Measurements from ENCODE around the gene L3MBTL4.

DNA sequence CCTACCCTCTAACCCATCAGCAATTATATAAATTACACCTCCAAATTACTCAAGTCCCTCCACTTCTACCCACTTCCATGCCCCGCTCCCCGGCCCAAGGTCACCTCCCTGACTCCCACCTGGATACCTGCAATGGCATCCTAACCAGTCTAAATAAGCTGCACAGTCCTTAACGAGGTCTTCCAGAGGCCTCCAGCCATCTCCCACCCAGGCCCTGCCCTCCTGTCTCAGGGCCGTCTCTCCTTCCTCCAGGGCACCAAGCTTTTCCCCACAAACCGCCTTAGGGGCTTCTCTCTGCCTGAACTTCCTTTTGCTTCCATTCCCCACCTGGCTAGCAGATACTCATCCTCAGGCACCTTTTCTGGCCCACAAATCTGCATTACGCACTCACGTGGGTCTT is 4.8 kb downstream of the L3MBTL4 start:
- TF ChIP-seq, protein P1, sequence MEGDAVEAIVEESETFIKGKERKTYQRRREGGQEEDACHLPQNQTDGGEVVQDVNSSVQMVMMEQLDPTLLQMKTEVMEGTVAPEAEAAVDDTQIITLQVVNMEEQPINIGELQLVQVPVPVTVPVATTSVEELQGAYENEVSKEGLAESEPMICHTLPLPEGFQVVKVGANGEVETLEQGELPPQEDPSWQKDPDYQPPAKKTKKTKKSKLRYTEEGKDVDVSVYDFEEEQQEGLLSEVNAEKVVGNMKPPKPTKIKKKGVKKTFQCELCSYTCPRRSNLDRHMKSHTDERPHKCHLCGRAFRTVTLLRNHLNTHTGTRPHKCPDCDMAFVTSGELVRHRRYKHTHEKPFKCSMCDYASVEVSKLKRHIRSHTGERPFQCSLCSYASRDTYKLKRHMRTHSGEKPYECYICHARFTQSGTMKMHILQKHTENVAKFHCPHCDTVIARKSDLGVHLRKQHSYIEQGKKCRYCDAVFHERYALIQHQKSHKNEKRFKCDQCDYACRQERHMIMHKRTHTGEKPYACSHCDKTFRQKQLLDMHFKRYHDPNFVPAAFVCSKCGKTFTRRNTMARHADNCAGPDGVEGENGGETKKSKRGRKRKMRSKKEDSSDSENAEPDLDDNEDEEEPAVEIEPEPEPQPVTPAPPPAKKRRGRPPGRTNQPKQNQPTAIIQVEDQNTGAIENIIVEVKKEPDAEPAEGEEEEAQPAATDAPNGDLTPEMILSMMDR (IDR thresholded peaks at IDR 0.05; ENCODE audit: poor library complexity) = no peak
- no peak for TF ChIP-seq EZH2 (IDR thresholded peaks at IDR 0.05; ENCODE audit: borderline replicate concordance)
- no peak for TF ChIP-seq EZH2phosphoT487 (IDR thresholded peaks at IDR 0.05; ENCODE audit: low read depth, severe bottlenecking, unreplicated experiment)

All from hepatocyte (in vitro differentiated cells).